BJ (cell line): Measurements from ENCODE around the gene CTIF. TPM values are rescaled to one million over a fixed set of nuclear protein-coding genes. Genes with fewer than 3 reads are reported as not detected.

Source experiments
- CTCF ChIA-PET: fragments of 350-600 bp; formaldehyde crosslinking; extraction: SDS; loops from one replicate; lab custom pipeline; 2021; ENCODE audit warnings: antibody characterized with exemption, inconsistent platforms; lab: Yijun Ruan, JAX
- POLR2A ChIA-PET: fragments of 300-600 bp; sonication (Branson Sonifier 250); formaldehyde crosslinking; extraction: SDS; loops from one replicate; lab custom pipeline; 2021; ENCODE audit warnings: antibody characterized with exemption; lab: Charles Lee
- DNase-seq: peaks from one replicate; pipeline ENCODE4 v3.0.0-alpha.2; 2011; ENCODE audit warnings: low read depth
- H3K27me3 ChIP-seq: 2 replicates; pipeline ENCODE4 v1.6.0; 2011; ENCODE audit warnings: low read length; ENCODE audit not compliant: control insufficient read depth, insufficient read depth
- H3K36me3 ChIP-seq: 2 replicates; pipeline ENCODE4 v1.5.1; 2011; ENCODE audit warnings: low read length; ENCODE audit not compliant: control insufficient read depth, insufficient read depth
- H3K4me3 ChIP-seq: 2 replicates; pipeline ENCODE4 v1.5.1; 2011; ENCODE audit warnings: low read depth, mild to moderate bottlenecking, control low read depth, low read length
- CTCF ChIP-seq: IDR thresholded peaks from 2 replicates; pipeline ENCODE4 v1.5.1; 2011; ENCODE audit warnings: low read depth, mild to moderate bottlenecking, control low read depth, inconsistent platforms, low read length, moderate library complexity; ENCODE audit not compliant: insufficient read depth
- polyA plus RNA-seq: library from polyadenylated mRNA; depleted of rRNA; stranded (reverse); fragments of >200 nt; gene quantifications from 2 replicates; pipeline ENCODE4 v1.2.3, GENCODE V29; 2011

CTIF gene
- polyA plus RNA-seq, 1 experiment: 105 TPM

- Histone ChIP-seq H3K27me3 (no peaks in the 10 kb centered on the region), H3K4me3 (no peak overlapping the region), H3K36me3 (peaks cover 9% of the 10 kb centered on the region)
- DNase-seq: no peak
- ChIA-PET POLR2A (no interaction called here), CTCF (interaction anchor here (1.1 kb wide), 1 partner anchor 10 kb away, joined by 3 read pairs; no protein-coding TSS in a partner anchor)
- TF ChIP-seq CTCF: no peak
Measured at GRCh38 chr18:48723837-48724236, 185.0 kb downstream of the CTIF start.

GRCh38 chr18:48724442-48724841 is 185.6 kb downstream of the CTIF start:
- H3K36me3 ChIP-seq: peaks cover 9% of the 10 kb centered on the region; the same call in 1 of the 2 replicates
- CTCF ChIA-PET: interaction anchor here (1.1 kb wide), 1 partner anchor 9 kb away, joined by 3 read pairs; no protein-coding TSS in a partner anchor
- TF ChIP-seq CTCF: no peak
- no peak for DNase-seq
- POLR2A ChIA-PET: no interaction called here
- no peaks in the 10 kb centered on the region for H3K27me3 ChIP-seq
- no peak overlapping the region for H3K4me3 ChIP-seq

GRCh38 chr18:48724939-48725338 is 186.1 kb downstream of the CTIF start:
- TF ChIP-seq CTCF: no peak
- H3K4me3 ChIP-seq: no peak overlapping the region
- CTCF ChIA-PET: no interaction called here
- no peak for DNase-seq
- H3K27me3 ChIP-seq: no peaks in the 10 kb centered on the region
- POLR2A ChIA-PET: no interaction called here
- peaks cover 9% of the 10 kb centered on the region; the same call in 1 of the 2 replicates for H3K36me3 ChIP-seq

- CTCF ChIA-PET: no interaction called here
- POLR2A ChIA-PET: no interaction called here
- no peak for DNase-seq
- Histone ChIP-seq H3K27me3 (no peaks in the 10 kb centered on the region), H3K36me3 (peaks cover 9% of the 10 kb centered on the region; the same call in 1 of the 2 replicates), H3K4me3 (no peak overlapping the region)
- no peak for TF ChIP-seq CTCF
Measured at GRCh38 chr18:48725562-48725961, 186.7 kb downstream of the CTIF start.

GRCh38 chr18:48727681-48728080 is 188.8 kb downstream of the CTIF start:
- DNase-seq: peak; percentile 70
- Histone ChIP-seq H3K36me3 (peaks cover 8% of the 10 kb centered on the region; the same call in 1 of the 2 replicates), H3K27me3 (no peaks in the 10 kb centered on the region), H3K4me3 (no peak overlapping the region)
- TF ChIP-seq CTCF: no peak
- ChIA-PET POLR2A (interaction anchor here (0.5 kb wide), 1 partner anchor 225 kb away, joined by 5 read pairs; no protein-coding TSS in a partner anchor), CTCF (no interaction called here)
